Measurements from ENCODE around the gene DHCR24.

Gene DHCR24

DNA sequence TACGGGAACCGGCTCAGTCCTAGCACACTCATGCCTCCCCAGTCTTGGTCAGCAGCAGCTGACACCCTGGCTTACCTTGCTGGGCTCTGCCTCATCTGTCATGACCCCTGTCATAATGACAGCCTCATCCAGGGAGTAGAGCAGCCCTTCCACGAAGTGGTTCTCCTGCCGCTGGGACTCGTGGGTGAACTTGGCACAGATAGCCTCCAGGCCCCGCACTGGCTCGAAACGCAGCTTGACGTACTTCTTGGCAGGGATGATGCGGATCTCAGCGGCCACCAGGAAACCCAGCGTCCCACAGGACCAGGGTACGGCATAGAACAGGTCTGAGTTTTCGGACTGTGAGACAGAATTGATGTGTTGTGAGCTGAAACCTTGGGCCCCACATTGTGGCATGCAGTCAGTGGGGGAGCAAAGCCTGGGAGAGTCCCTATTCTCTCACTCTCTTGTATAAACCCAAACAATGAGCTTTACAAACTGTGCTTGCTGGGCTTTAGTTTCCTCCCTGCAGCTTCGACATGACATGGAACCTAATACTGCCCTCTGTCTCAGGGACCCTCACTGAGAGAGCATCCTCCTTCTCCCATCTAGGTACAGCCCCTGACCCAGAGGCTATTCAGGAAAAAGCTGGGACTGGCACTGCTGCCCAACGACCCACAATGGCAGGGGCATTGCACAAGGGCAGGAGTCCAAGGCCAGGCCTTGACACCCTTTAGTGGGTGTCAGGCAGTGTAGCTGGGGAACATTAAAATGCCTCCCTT, 15.5 kb downstream of the DHCR24 start:
- H3K9me3 ChIP-seq (ENCODE audit: low read depth, low read length) = no peaks in the 10 kb centered on the region
- no peak overlapping the region for H3K4me3 ChIP-seq
- peaks cover 92% of the 10 kb centered on the region for H3K36me3 ChIP-seq (ENCODE audit: insufficient read depth, low read length)
- no peak overlapping the region for H3K27ac ChIP-seq
- TF ChIP-seq FOXP2 (optimal IDR thresholded peaks at IDR 0.05; ENCODE audit: control extremely low read depth, extremely low read length, insufficient read depth) (no peak), POLR2AphosphoS5 (IDR thresholded peaks at IDR 0.05; ENCODE audit: borderline replicate concordance, low read depth, low read length) (no peak), EZH2 (IDR thresholded peaks at IDR 0.05) (no peak)
- DNase-seq (ENCODE audit: low read depth, low spot score) = no peak
- no peak overlapping the region for H3K9ac ChIP-seq (ENCODE audit: insufficient read length)

DNA sequence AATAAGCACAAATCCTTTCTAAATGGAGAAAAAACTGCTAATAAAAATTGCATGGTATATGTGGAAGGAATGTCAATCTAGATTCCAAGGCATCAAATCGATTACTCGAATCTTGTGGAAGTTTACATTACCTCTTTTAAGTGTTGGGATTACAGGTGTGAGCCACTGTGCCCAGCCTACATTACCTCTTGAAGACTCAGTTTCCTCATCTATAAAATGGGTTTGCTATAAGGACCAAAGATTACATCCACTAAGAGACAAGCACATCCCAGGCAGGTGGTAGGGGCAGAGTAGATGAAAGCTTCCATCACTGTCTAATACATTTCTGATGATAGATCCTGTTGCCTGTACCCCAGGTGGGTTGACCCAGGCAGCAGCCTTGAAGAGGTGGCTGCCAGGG, 16.1 kb downstream of the DHCR24 start:
- no peak for TF ChIP-seq POLR2AphosphoS5 (IDR thresholded peaks at IDR 0.05; ENCODE audit: borderline replicate concordance, low read depth, low read length)
- Histone ChIP-seq H3K27ac (no peak overlapping the region), H3K36me3 (ENCODE audit: insufficient read depth, low read length) (peaks cover 94% of the 10 kb centered on the region), H3K9me3 (ENCODE audit: low read depth, low read length) (no peaks in the 10 kb centered on the region), H3K4me3 (no peak overlapping the region), H3K9ac (ENCODE audit: insufficient read length) (no peak overlapping the region)
- DNase-seq (ENCODE audit: low read depth, low spot score) = no peak

DNA sequence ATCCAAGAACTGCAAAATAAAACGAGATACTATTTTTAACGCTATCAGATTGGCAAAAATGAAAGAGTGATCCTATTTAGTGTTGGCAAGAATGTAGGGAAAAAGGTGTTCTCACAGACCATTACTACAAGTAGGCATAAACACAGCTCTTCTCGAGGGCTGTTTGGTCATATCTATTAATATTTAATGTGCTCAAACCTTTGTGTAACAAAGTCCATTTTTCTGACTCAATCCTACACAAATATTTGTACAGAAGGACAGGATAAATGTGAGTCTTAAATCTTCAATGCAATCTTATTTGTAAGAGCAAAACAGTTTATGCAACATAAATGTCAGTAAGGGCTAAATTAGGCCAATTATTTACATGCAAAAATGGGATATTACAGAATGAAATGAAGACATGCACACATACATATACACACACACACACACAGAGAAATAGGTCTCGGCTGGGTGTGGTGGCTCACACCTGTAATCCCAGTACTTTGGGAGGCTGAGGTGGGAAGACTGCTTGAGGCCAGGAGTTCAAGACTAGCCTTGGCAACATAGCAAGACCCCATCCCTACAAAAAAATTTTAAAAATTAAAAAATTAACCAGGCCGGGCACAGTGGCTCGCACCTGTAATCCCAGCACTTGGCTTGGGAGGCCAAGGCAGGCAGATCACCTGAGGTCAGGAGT, 17.7 kb downstream of the DHCR24 start:
- Histone ChIP-seq H3K9ac (ENCODE audit: insufficient read length) (no peak overlapping the region), H3K9me3 (ENCODE audit: low read depth, low read length) (no peaks in the 10 kb centered on the region), H3K27ac (no peak overlapping the region), H3K36me3 (ENCODE audit: insufficient read depth, low read length) (peaks cover 94% of the 10 kb centered on the region), H3K4me3 (no peak overlapping the region)
- no peak for DNase-seq (ENCODE audit: low read depth, low spot score)
- TF ChIP-seq FOXP2 (optimal IDR thresholded peaks at IDR 0.05; ENCODE audit: control extremely low read depth, extremely low read length, insufficient read depth) (no peak), EZH2 (IDR thresholded peaks at IDR 0.05) (no peak), POLR2AphosphoS5 (IDR thresholded peaks at IDR 0.05; ENCODE audit: borderline replicate concordance, low read depth, low read length) (no peak)

DNA sequence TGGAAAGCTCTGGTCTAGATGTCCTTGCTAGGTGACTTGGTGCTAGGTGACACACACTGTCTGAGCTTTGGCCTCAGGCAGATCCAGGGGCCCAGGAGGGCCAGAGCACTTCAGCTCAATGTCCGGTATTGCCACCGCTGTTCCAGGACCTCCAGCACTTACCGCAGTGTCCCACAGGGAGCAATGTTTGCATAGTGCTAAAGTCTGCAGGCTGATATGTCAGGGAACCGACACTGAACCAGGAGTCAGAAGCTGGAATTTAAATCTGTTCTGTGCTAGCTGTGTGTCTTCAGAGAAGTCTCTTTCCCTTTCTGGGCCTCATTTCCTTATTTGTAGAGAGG, 19.3 kb downstream of the DHCR24 start:
- DNase-seq (ENCODE audit: low read depth, low spot score) = no peak
- Histone ChIP-seq H3K9me3 (ENCODE audit: low read depth, low read length) (no peaks in the 10 kb centered on the region), H3K36me3 (ENCODE audit: insufficient read depth, low read length) (peaks cover 93% of the 10 kb centered on the region), H3K9ac (ENCODE audit: insufficient read length) (no peak overlapping the region), H3K4me3 (no peak overlapping the region), H3K27ac (no peak overlapping the region)
- TF ChIP-seq POLR2AphosphoS5 (IDR thresholded peaks at IDR 0.05; ENCODE audit: borderline replicate concordance, low read depth, low read length) (no peak), FOXP2 (optimal IDR thresholded peaks at IDR 0.05; ENCODE audit: control extremely low read depth, extremely low read length, insufficient read depth) (no peak)

DNA sequence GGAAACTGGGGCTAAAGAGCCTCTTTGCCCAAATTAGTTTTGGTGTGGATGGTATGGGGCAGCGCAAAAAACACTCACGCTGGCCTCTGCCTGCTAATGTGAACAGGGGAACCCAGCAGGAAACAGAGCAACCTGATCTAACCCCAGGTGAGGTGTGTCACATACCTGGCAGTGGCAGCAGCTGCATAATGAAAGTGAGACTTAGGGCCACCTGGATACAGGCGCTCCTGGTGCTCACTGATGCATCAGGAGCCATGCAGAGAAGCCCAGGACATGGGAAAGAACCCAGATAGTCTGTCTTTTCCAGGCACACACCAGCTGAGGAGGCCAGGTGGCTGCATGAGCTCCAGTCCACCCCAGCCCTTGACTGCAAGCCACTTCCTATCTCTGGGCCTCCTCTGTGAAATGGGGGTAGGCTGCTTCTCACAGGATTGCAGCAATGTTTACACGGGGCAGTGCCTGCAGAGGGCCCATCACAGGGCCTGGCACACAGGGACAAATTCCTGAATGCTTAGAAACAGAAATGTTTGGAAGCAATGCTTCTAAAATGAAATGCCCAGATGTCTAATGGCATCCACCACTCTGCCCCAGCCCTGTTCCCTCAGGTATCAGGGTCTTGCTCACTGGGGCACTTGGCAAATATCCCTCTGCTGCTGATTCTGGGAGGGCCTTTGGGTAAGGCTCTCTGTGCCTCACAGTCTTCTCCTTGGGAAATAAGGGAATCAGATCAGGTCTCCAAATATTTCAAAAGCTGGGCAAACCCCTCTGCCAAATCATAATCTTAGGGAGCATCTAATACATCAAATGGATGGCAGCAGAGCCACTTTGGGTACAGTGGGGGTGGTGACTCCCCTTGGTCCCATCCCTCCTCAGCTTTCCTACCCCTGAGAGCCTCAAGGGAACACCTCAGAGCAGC, 19.9 kb downstream of the DHCR24 start:
- DNase-seq (ENCODE audit: low read depth, low spot score) = no peak
- Histone ChIP-seq H3K36me3 (ENCODE audit: insufficient read depth, low read length) (peaks cover 92% of the 10 kb centered on the region), H3K4me3 (no peak overlapping the region), H3K9me3 (ENCODE audit: low read depth, low read length) (no peaks in the 10 kb centered on the region), H3K27ac (no peak overlapping the region), H3K9ac (ENCODE audit: insufficient read length) (no peak overlapping the region)
- TF ChIP-seq POLR2AphosphoS5 (IDR thresholded peaks at IDR 0.05; ENCODE audit: borderline replicate concordance, low read depth, low read length) (no peak), EZH2 (IDR thresholded peaks at IDR 0.05) (no peak), FOXP2 (optimal IDR thresholded peaks at IDR 0.05; ENCODE audit: control extremely low read depth, extremely low read length, insufficient read depth) (no peak)

DNA sequence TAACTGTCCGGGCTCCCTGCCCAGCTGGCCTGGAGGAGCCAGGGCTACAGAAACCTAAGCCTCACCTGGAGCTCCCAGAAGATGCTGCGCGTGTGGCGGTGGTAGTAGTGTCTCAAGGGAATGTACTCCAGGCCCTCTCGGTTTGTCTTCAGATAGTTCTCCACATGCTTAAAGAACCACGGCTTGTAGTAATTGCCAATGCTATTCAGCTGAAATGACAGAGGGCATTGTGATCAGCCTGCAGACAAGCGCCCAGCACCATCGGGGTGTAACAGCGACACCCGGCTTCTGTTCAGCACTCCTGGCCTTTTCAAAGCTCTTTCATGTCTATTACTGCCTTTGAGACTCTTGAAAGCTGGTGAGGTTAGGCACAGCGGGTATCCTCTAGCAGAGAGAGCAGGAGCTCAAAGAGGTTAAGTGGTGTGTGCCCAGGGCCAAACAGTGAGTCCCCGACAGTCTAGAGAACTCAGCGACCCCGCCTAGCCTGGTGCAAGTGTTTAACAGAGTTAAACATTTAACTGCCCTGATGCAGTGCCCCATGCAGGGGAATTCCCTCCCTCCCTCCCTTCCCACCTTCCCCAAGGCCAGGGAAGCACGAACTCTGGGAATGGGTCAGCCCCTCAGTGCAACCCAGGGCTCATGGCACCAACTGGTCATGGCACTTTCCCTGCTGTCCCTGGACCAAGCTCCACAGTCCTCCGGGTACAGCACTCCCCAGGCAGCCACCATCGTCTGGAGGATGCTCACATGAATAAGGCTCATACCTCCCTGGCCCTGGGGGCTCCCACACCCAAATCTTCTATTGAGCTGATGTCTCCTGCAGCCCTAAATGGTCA, 21.5 kb downstream of the DHCR24 start:
- TF ChIP-seq EZH2 (IDR thresholded peaks at IDR 0.05) (no peak), FOXP2 (optimal IDR thresholded peaks at IDR 0.05; ENCODE audit: control extremely low read depth, extremely low read length, insufficient read depth) (no peak), POLR2AphosphoS5 (IDR thresholded peaks at IDR 0.05; ENCODE audit: borderline replicate concordance, low read depth, low read length) (no peak)
- Histone ChIP-seq H3K36me3 (ENCODE audit: insufficient read depth, low read length) (peaks cover 90% of the 10 kb centered on the region), H3K9ac (ENCODE audit: insufficient read length) (no peak overlapping the region), H3K4me3 (no peak overlapping the region), H3K9me3 (ENCODE audit: low read depth, low read length) (no peaks in the 10 kb centered on the region), H3K27ac (no peak overlapping the region)
- no peak for DNase-seq (ENCODE audit: low read depth, low spot score)

DNA sequence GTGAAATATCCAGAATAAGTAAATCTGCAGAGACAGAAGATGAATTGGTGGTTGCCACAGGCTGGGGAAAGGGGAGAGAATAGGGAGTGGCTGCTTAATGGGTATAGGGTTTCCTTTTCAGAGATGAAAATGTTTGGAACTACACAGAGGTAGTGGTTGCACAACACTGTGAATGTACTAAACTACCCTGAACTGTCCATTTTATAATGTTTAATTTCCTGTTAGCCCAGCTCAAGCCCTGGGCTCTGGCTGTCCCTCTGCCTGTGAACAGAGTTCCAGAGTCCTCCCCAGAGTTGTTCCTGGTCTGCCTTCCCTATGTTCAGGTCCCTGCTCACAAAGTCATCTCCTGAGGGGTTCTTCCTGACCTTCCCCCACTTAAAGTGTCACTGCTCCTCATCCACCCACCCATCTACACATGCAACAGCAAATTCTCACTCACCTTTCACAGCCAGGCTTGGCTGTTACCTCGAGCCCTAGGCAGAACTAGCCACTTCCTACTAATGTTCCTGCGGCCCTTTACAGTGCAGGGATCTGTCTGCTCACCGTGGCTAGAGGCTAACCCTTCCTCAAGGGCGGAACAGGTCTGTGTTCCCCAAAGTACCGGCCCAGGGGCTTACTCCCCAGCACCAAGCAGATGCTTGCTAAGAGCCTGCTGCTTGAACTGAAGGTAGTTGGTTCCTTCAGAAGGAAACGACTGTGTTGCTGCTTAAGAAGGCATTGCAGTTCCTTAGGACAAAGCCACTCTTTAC, 22.4 kb downstream of the DHCR24 start:
- Histone ChIP-seq H3K4me3 (no peak overlapping the region), H3K9me3 (ENCODE audit: low read depth, low read length) (no peaks in the 10 kb centered on the region), H3K9ac (ENCODE audit: insufficient read length) (no peak overlapping the region), H3K27ac (no peak overlapping the region), H3K36me3 (ENCODE audit: insufficient read depth, low read length) (peaks cover 92% of the 10 kb centered on the region)
- no peak for DNase-seq (ENCODE audit: low read depth, low spot score)
- TF ChIP-seq POLR2AphosphoS5 (IDR thresholded peaks at IDR 0.05; ENCODE audit: borderline replicate concordance, low read depth, low read length) = no peak

All from SK-N-MC (cell line).